ENCODE results near the gene CACNB2. TPM values are rescaled to one million over a fixed set of nuclear protein-coding genes. Genes with fewer than 3 reads are reported as not detected.

Gene CACNB2
- total RNA-seq, 4 donors from 2014 or later, result 11.6 to 13.8 (median 12.1) TPM

DNA sequence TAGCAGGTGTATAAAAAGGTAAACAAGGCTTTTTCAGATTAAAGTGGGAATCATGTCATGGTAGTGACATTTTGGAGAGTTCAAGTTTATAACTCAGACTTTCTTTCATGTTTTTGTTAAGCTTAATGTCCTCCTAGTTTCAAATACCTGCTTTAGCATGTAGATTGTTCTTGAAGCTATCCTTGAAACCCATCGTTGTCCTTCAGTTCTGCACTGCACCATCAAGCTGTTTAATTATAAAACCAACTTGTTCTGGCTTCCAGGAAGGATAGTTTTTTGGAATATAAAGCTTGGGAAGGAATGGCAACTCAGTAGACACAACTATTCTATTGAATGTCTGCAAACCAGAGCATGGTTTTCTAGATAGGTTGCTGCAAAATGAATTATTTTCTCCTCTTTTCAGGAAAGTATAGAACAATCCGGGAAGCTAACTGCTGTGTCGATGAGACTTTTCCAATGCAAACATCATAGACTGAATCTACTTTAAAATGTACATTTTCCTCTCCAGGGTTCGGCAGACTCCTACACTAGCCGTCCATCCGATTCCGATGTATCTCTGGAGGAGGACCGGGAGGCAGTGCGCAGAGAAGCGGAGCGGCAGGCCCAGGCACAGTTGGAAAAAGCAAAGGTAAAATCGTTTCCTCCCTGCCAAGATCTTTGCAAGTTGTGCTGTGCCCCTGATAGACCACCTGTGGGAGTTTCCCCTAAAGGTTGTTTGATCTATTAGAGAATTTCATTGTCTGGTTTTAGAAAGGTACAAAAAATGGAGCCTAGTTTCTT is 261.4 kb downstream of the CACNB2 start:
- Histone ChIP-seq H3K4me3 (no peak overlapping the region), H3K27ac (no peak overlapping the region), H3K36me3 (no peaks in the 10 kb centered on the region), H3K4me1 (no peaks in the 10 kb centered on the region), H3K27me3 (peaks cover 3% of the 10 kb centered on the region), H3K9me3 (no peaks in the 10 kb centered on the region)
- TF ChIP-seq POLR2AphosphoS5 (IDR thresholded peaks at IDR 0.05), result no peak
- TF ChIP-seq, protein P1, sequence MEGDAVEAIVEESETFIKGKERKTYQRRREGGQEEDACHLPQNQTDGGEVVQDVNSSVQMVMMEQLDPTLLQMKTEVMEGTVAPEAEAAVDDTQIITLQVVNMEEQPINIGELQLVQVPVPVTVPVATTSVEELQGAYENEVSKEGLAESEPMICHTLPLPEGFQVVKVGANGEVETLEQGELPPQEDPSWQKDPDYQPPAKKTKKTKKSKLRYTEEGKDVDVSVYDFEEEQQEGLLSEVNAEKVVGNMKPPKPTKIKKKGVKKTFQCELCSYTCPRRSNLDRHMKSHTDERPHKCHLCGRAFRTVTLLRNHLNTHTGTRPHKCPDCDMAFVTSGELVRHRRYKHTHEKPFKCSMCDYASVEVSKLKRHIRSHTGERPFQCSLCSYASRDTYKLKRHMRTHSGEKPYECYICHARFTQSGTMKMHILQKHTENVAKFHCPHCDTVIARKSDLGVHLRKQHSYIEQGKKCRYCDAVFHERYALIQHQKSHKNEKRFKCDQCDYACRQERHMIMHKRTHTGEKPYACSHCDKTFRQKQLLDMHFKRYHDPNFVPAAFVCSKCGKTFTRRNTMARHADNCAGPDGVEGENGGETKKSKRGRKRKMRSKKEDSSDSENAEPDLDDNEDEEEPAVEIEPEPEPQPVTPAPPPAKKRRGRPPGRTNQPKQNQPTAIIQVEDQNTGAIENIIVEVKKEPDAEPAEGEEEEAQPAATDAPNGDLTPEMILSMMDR (IDR thresholded peaks at IDR 0.05), result no peak
- no peak for TF ChIP-seq EP300 (IDR thresholded peaks at IDR 0.05)
- TF ChIP-seq POLR2A (IDR thresholded peaks at IDR 0.05), result no peak
- 94% methylated on average over 12 of the region's 12 CpGs for WGBS
- no peak for DNase-seq (ENCODE audit: low spot score in 2 of 2)

DNA sequence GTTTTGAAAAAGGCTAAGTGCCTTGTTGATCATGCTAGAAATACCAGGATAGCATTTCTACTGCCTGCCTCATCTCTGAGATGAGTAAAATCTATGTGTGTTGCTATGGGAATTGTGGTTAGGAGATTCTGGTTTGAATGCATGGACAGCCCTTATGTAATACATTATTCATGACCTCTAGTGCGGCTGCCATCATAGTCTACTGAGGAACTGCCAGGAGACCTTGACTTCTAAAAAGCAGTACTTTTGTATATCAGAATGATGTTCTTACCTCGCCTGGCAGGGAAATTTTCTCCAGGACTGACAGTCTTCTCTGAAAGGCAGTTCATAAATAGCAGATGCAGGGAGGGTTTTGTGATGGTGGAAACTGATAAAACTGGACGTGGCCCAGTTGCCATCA is 262.6 kb downstream of the CACNB2 start:
- no peak for DNase-seq (ENCODE audit: low spot score in 2 of 2)
- WGBS, result 93% methylated on average over 3 of the region's 3 CpGs
- Histone ChIP-seq H3K9me3 (no peaks in the 10 kb centered on the region), H3K36me3 (no peaks in the 10 kb centered on the region), H3K27me3 (peaks cover 3% of the 10 kb centered on the region), H3K27ac (no peak overlapping the region), H3K4me3 (no peak overlapping the region), H3K4me1 (no peaks in the 10 kb centered on the region)
- TF ChIP-seq POLR2A (IDR thresholded peaks at IDR 0.05), result no peak
- TF ChIP-seq POLR2AphosphoS5 (IDR thresholded peaks at IDR 0.05), result no peak
- TF ChIP-seq, protein P1 (IDR thresholded peaks at IDR 0.05), result no peak
- TF ChIP-seq EP300 (IDR thresholded peaks at IDR 0.05), result no peak

DNA sequence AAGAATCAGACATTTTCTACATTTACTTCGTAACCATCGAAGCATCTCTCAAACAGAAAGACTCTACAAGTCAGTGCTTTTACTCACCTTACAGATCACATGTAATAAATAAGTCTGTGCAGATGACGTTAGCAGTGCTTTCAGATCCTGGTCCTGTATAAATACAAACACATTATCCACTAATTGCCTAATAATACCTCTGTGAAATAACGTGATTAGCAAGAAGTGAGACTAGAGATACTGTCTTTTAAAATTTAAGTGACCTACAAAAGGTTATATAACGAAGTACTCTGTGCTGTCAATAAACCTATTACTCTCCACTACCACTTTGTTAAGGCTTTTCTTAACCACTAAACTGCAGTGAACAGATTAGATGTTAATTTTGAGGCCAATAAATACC is 264.3 kb downstream of the CACNB2 start:
- TF ChIP-seq EP300 (IDR thresholded peaks at IDR 0.05), result no peak
- no peak for TF ChIP-seq POLR2A (IDR thresholded peaks at IDR 0.05)
- TF ChIP-seq POLR2AphosphoS5 (IDR thresholded peaks at IDR 0.05), result no peak
- TF ChIP-seq, protein P1 (IDR thresholded peaks at IDR 0.05), result no peak
- 84% methylated on average over 5 of the region's 5 CpGs for WGBS
- H3K9me3 ChIP-seq, result no peaks in the 10 kb centered on the region
- no peak overlapping the region for H3K27ac ChIP-seq
- no peaks in the 10 kb centered on the region for H3K36me3 ChIP-seq
- no peaks in the 10 kb centered on the region for H3K4me1 ChIP-seq
- H3K4me3 ChIP-seq, result no peak overlapping the region
- DNase-seq (ENCODE audit: low spot score in 2 of 2), result no peak
- peaks cover 3% of the 10 kb centered on the region for H3K27me3 ChIP-seq

DNA sequence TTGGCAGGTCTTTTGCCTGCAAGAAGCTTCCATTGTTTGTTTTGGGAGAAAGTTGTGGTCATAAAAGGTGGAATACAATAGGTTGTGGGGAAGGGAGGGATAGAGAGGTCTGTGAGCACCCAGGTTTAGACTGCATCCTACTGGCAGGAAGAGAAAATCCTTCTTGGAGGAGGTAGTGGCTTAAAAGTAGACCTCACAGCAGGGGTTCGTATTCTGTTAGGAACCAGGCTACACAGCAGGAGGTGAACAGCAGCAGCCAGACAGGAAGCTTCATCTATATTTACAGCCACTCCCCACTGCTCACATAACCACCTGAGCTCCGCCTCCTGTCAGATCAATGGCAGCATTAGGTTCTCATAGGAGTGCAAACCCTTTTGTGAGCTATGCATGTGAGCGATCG is 265.9 kb downstream of the CACNB2 start:
- no peak overlapping the region for H3K4me3 ChIP-seq
- no peaks in the 10 kb centered on the region for H3K9me3 ChIP-seq
- no peaks in the 10 kb centered on the region for H3K27me3 ChIP-seq
- no peak for DNase-seq (ENCODE audit: low spot score in 2 of 2)
- TF ChIP-seq, protein P1 (IDR thresholded peaks at IDR 0.05), result no peak
- TF ChIP-seq POLR2A (IDR thresholded peaks at IDR 0.05) (no peak), POLR2AphosphoS5 (IDR thresholded peaks at IDR 0.05) (no peak), EP300 (IDR thresholded peaks at IDR 0.05) (no peak)
- H3K36me3 ChIP-seq, result no peaks in the 10 kb centered on the region
- no peaks in the 10 kb centered on the region for H3K4me1 ChIP-seq
- 87% methylated on average over 4 of the region's 4 CpGs for WGBS
- H3K27ac ChIP-seq, result no peak overlapping the region

DNA sequence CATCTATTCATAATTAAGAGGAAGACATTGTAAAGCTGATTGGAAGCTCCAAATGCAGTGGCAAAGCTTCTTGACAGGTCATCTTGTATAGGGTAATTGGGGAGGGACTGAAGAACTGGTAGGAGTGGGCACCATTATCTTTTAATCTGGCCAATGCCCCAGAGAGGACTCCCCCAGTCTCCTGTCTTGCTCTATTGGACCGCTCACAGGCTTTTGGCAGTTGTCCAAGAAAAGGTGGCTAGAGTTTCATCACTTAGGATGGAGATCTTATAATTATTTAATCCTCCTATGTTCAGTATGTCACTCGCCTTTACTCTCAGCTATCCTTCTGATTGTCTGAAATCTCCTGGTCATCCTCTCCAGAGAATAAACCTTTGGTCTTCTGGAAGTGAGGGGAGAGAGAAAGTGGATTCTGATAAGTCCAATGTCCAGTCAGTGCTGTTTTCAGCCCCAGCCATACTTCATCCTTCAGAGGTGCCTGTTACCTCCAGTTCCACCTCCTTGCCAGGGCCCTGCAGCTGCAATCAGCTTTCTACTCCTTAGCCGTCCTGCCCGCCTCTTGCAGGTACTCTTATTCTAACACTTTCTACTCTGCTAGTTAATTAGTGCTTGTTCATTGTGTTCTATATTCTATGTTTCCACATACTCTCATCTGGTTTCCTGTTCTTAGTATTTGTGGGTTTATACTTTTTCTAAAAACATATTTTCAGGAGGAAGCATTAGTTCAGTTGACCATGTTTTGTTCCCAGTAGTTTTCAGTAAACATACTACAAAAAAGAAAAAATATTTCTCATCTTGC is 269.6 kb downstream of the CACNB2 start:
- H3K4me1 ChIP-seq, result no peaks in the 10 kb centered on the region
- no peak overlapping the region for H3K27ac ChIP-seq
- no peak for DNase-seq (ENCODE audit: low spot score in 2 of 2)
- TF ChIP-seq POLR2A (IDR thresholded peaks at IDR 0.05), result no peak
- TF ChIP-seq, protein P1 (IDR thresholded peaks at IDR 0.05), result no peak
- TF ChIP-seq POLR2AphosphoS5 (IDR thresholded peaks at IDR 0.05), result no peak
- no peak for TF ChIP-seq EP300 (IDR thresholded peaks at IDR 0.05)
- 80% methylated on average over 4 of the region's 4 CpGs for WGBS
- H3K27me3 ChIP-seq, result no peaks in the 10 kb centered on the region
- H3K36me3 ChIP-seq, result no peaks in the 10 kb centered on the region
- no peak overlapping the region for H3K4me3 ChIP-seq
- no peaks in the 10 kb centered on the region for H3K9me3 ChIP-seq
